Stimulated activated naive CD4-positive, alpha-beta T cell treated with Interleukin-2 at 50 U/mL for 16 hours (primary cell): ENCODE measurements around the gene ERP44.

Experiments used
- DNase-seq: peaks from one replicate; lab custom pipeline; 2025; lab: John Stamatoyannopoulos, UW

ERP44 gene

GRCh38 chr9:99936947-99937587 lies 161.7 kb downstream of the ERP44 start:
- DNase-seq: no peak

- no peak for DNase-seq
Measured at GRCh38 chr9:99931155-99931840, 167.5 kb downstream of the ERP44 start.

GRCh38 chr9:99929652-99930051 lies 169.1 kb downstream of the ERP44 start:
- no peak for DNase-seq
